Measurements from ENCODE around the gene LAMA1. TPM values are rescaled to one million over a fixed set of nuclear protein-coding genes. Genes with fewer than 3 reads are reported as not detected.

Gene LAMA1
- total RNA-seq, 1 experiment from 2014 or later = 28.8 TPM

DNA sequence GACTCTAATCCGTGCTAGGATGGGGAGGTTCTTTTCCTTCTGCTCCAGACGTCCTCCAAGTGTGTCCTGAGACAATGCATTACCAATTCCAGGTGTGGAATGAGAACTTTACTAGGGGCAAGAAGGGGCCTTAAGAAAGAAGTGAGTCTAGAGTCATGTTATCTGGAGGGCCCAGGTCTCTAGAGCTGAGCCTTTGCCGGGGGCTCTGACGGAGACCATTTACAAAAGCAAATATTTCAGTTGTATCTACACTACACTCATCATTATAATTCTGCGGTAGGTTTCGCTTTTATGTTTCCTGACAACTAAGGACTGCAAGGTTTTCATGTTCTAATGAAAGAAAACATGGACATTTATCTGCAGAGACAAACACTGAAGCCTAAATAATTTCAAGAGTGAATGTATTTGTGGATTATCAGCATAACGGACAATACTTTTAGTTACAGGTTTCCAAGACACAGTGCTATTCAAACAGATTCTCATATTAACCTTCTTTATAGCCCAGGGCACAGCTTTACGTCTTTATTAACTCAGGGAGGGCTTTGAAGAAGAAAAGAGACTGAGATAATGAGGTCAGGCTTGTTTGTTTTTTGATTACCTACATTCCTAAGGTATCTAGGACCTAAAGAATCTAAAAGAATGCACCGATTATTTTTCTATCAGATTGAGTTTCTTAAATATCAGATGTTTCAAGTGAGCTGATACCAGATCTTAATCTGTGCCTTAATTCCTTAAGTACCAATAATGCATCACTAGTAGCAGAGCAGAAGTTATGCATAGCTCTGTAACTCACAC, 15.0 kb upstream of the LAMA1 start:
- Histone ChIP-seq H2BK20ac (ENCODE audit: low read depth, low read length, poor library complexity, severe bottlenecking) (no peak overlapping the region), H3K27ac (ENCODE audit: insufficient read length, low read depth, low read length) (no peak overlapping the region), H2BK12ac (ENCODE audit: insufficient read length, low read depth, low read length) (no peak overlapping the region), H4K20me1 (ENCODE audit: control insufficient read depth, insufficient read depth, insufficient read length) (no peaks in the 10 kb centered on the region), H2AFZ (ENCODE audit: low read length) (no peak overlapping the region), H3K4me1 (ENCODE audit: insufficient read depth, low read length) (no peaks in the 10 kb centered on the region; the same call in 1 of the 2 replicates), H3K79me1 (ENCODE audit: insufficient read depth, low read depth, low read length, poor library complexity, severe bottlenecking) (no peaks in the 10 kb centered on the region), H3T11ph (ENCODE audit: low read length) (no peak overlapping the region), H2BK5ac (ENCODE audit: insufficient read length, low read length) (no peak overlapping the region), H2AK5ac (ENCODE audit: insufficient read length, low read length) (no peak overlapping the region), H3K27me3 (ENCODE audit: insufficient read depth, low read length) (no peaks in the 10 kb centered on the region; the same call in 1 of the 2 replicates), H3K23ac (ENCODE audit: insufficient read length, low read depth, low read length) (no peak overlapping the region), H4K5ac (ENCODE audit: insufficient read length, low read depth, low read length) (no peak overlapping the region), H3K56ac (ENCODE audit: insufficient read length, low read depth, low read length) (no peak overlapping the region), H2BK15ac (ENCODE audit: low read depth, low read length) (no peak overlapping the region), H3K14ac (ENCODE audit: insufficient read depth, low read length) (no peak overlapping the region), H3K79me2 (ENCODE audit: insufficient read depth, low read length) (no peaks in the 10 kb centered on the region), H4K91ac (ENCODE audit: insufficient read length, low read depth, low read length) (no peak overlapping the region), H3K9me3 (ENCODE audit: control insufficient read depth, low read depth, low read length) (no peaks in the 10 kb centered on the region), H2BK120ac (ENCODE audit: low read depth, low read length, poor library complexity, severe bottlenecking) (no peak overlapping the region), H3K9ac (ENCODE audit: extremely low read depth, insufficient read length, low read length) (no peak overlapping the region), H3K4ac (ENCODE audit: low read depth, low read length) (no peak overlapping the region), H3K23me2 (ENCODE audit: insufficient read length, low read depth, low read length, poor library complexity, severe bottlenecking) (no peaks in the 10 kb centered on the region), H3K18ac (ENCODE audit: insufficient read length, low read depth, low read length) (no peak overlapping the region), H4K8ac (replicated peaks; ENCODE audit: insufficient read length, low read depth, low read length) (no peak overlapping the region), H3K4me2 (ENCODE audit: insufficient read depth, insufficient read length, low read length) (no peak overlapping the region)
- Mint-ChIP-seq H3K9me3 (no peaks in the 10 kb centered on the region), H3K27ac (no peak overlapping the region; a peak in 1 of 7 replicates), H3K4me3 (no peak overlapping the region), H3K27me3 (ENCODE audit: low read depth) (peaks cover 3% of the 10 kb centered on the region; the same call in 1 of the 2 replicates), H3K36me3 (ENCODE audit: insufficient read depth in 1 of 3, low read depth in 3 of 3) (no peaks in the 10 kb centered on the region; a peak in 1 of 7 replicates), H3K4me1 (peaks cover 3 to 11% of the 10 kb centered on the region in 2 experiments)
- DNase-seq = no peak
- TF ChIP-seq, protein P1, sequence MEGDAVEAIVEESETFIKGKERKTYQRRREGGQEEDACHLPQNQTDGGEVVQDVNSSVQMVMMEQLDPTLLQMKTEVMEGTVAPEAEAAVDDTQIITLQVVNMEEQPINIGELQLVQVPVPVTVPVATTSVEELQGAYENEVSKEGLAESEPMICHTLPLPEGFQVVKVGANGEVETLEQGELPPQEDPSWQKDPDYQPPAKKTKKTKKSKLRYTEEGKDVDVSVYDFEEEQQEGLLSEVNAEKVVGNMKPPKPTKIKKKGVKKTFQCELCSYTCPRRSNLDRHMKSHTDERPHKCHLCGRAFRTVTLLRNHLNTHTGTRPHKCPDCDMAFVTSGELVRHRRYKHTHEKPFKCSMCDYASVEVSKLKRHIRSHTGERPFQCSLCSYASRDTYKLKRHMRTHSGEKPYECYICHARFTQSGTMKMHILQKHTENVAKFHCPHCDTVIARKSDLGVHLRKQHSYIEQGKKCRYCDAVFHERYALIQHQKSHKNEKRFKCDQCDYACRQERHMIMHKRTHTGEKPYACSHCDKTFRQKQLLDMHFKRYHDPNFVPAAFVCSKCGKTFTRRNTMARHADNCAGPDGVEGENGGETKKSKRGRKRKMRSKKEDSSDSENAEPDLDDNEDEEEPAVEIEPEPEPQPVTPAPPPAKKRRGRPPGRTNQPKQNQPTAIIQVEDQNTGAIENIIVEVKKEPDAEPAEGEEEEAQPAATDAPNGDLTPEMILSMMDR (conservative IDR thresholded peaks at IDR 0.05) = no peak
- WGBS (ENCODE audit: extremely low coverage, insufficient read length, low lambda C conversion rate) = no CpG with 5 or more reads among the region's 9 CpGs
